Nephron progenitor cell (in vitro differentiated cells): ENCODE data around the gene IL31RA.

ENCODE experiments used
- DNase-seq: peaks from one replicate; pipeline ENCODE4 v3.0.0; 2021
- H3K27ac Mint-ChIP-seq: 2 replicates; pipeline ENCODE4 v1.8.0; 2021; ENCODE audit warnings: mild to moderate bottlenecking, moderate library complexity, mixed read lengths
- H3K27me3 Mint-ChIP-seq: 2 replicates; pipeline ENCODE4 v1.8.0; 2021; ENCODE audit warnings: mild to moderate bottlenecking, low read depth, mixed read lengths; ENCODE audit not compliant: poor library complexity
- H3K36me3 Mint-ChIP-seq: 2 replicates; pipeline ENCODE4 v1.8.0; 2021; ENCODE audit warnings: low read depth, mixed read lengths
- H3K4me1 Mint-ChIP-seq: 2 replicates; pipeline ENCODE4 v1.8.0; 2021; ENCODE audit warnings: mixed read lengths
- H3K4me3 Mint-ChIP-seq: 2 replicates; pipeline ENCODE4 v1.8.0; 2021; ENCODE audit warnings: mild to moderate bottlenecking, moderate library complexity, mixed read lengths
- H3K9me3 Mint-ChIP-seq: 2 replicates; pipeline ENCODE4 v1.8.0; 2021; ENCODE audit warnings: mild to moderate bottlenecking, moderate library complexity, mixed read lengths
- TF ChIP-seq, protein P1 (sequence below): fragments of 200-600 bp; sonication (generic); IDR thresholded peaks from 2 replicates; pipeline ENCODE4 v1.5.0; 2021; ENCODE audit warnings: antibody characterized with exemption

IL31RA gene

DNA sequence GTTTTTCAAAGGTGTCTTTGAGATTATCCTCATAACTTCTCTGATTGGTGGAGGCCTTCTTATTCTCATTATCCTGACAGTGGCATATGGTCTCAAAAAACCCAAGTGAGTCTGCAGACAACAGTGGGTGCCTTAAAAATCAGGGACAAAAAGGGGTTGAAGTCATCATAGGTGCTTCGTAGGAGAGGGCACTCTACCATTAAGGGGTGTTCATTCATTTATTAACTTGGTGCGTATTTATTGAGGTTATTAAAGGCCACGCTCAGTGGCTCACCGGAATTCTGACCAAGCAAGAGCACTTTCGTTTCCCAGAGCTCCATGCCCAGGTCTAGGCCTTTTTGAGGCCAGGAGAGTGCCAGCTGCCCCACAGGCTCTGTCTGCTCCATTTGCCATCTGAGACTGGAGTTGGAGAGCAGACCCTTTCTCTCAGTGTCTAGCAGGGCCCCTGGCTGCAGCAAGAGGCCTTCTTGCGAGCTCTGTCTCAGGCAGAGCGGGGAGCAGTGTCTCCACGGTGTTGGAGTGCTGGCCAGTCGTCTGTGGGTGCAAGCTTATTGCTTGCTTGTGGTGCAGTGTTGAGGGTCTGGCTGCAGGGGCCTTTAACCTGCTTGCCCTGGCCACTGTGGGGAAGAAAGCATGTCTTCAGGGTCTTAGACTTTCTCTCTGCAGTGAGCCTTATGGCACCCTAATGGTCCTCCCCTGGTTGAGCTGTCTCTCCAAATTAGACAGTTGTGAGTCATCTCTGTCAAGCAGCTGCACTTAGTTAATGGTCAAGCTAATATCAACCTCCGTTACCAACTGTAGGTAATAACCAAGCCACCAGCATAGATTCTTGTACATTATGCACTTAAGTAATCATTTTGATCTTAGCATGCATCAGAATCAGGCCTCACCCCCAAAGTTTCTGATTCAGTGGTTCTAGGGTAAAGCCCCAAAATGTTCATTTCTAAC, 62.6 kb downstream of the IL31RA start:
- no peak for DNase-seq
- H3K27ac Mint-ChIP-seq = no peak overlapping the region
- H3K27me3 Mint-ChIP-seq = no peaks in the 10 kb centered on the region
- H3K4me1 Mint-ChIP-seq = peaks cover 13% of the 10 kb centered on the region
- TF ChIP-seq, protein P1, sequence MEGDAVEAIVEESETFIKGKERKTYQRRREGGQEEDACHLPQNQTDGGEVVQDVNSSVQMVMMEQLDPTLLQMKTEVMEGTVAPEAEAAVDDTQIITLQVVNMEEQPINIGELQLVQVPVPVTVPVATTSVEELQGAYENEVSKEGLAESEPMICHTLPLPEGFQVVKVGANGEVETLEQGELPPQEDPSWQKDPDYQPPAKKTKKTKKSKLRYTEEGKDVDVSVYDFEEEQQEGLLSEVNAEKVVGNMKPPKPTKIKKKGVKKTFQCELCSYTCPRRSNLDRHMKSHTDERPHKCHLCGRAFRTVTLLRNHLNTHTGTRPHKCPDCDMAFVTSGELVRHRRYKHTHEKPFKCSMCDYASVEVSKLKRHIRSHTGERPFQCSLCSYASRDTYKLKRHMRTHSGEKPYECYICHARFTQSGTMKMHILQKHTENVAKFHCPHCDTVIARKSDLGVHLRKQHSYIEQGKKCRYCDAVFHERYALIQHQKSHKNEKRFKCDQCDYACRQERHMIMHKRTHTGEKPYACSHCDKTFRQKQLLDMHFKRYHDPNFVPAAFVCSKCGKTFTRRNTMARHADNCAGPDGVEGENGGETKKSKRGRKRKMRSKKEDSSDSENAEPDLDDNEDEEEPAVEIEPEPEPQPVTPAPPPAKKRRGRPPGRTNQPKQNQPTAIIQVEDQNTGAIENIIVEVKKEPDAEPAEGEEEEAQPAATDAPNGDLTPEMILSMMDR = no peak
- no peak overlapping the region for H3K4me3 Mint-ChIP-seq
- H3K36me3 Mint-ChIP-seq = no peaks in the 10 kb centered on the region
- no peaks in the 10 kb centered on the region for H3K9me3 Mint-ChIP-seq

- H3K4me3 Mint-ChIP-seq = no peak overlapping the region
- peaks cover 23% of the 10 kb centered on the region for H3K4me1 Mint-ChIP-seq
- no peak overlapping the region for H3K27ac Mint-ChIP-seq
- H3K27me3 Mint-ChIP-seq = no peaks in the 10 kb centered on the region
- no peaks in the 10 kb centered on the region for H3K36me3 Mint-ChIP-seq
- no peak for DNase-seq
- TF ChIP-seq, protein P1 = no peak
- no peaks in the 10 kb centered on the region for H3K9me3 Mint-ChIP-seq
Measured at GRCh38 chr5:55914971-55915370, 63.8 kb downstream of the IL31RA start.

GRCh38 chr5:55915783-55916182, 64.6 kb downstream of the IL31RA start:
- Mint-ChIP-seq H3K27me3 (no peaks in the 10 kb centered on the region), H3K4me3 (no peak overlapping the region), H3K36me3 (no peaks in the 10 kb centered on the region), H3K9me3 (no peaks in the 10 kb centered on the region), H3K4me1 (peaks cover 27% of the 10 kb centered on the region), H3K27ac (no peak overlapping the region)
- no peak for DNase-seq
- TF ChIP-seq, protein P1 = no peak

DNA sequence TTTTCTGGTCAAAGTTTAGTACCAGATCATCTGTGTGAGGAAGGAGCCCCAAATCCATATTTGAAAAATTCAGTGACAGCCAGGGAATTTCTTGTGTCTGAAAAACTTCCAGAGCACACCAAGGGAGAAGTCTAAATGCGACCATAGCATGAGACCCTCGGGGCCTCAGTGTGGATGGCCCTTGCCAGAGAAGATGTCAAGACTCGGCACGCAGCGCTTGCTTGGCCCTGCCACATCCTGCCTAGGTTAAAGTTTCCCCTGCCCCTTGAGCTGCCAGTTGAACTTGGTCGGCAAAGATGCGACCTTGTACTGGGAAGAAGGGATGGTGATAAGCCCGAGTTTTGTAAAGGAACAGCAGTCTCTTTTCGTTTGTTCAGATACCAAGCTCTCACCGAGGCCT, 65.8 kb downstream of the IL31RA start:
- no peak overlapping the region for H3K4me3 Mint-ChIP-seq
- TF ChIP-seq, protein P1 = no peak
- H3K4me1 Mint-ChIP-seq = peaks cover 39% of the 10 kb centered on the region

DNA sequence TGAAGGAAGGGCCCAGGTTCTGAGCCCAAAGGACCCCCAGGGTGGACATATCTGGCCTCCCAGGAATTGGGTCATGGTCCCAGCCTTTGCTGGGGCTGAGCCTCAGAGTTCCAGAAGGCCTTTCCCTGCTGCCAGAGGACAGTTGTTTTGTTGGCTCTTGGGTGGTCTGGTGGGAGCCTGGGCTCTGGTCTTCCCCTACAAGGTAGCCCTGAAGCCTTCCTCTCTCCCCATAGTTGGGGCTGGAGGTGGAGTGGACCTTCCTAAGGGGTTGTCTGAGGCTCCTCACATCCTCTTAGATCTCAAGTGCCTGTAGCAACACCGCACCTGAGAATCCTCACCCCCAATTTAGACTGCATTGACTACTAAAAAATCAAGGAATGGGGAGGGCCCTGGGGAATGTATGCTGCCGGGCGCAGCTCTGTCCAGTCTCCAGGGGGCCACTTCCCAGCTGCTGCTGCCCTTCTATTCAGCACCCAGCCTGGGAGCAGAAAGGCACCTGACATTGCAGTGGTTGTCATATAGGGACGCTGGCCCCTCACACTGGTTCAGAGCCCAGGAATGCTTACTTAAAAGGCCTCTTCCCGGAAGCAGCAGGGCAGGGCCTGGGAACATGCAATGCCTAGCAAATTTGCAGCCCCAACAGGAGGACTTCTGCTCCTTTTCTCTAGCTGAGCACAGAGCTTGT, 66.4 kb downstream of the IL31RA start:
- Mint-ChIP-seq H3K36me3 (no peaks in the 10 kb centered on the region), H3K27ac (no peak overlapping the region), H3K27me3 (peaks cover 4% of the 10 kb centered on the region), H3K4me1 (peaks cover 42% of the 10 kb centered on the region), H3K9me3 (no peaks in the 10 kb centered on the region), H3K4me3 (no peak overlapping the region)
- TF ChIP-seq, protein P1 = no peak
- DNase-seq = no peak

More for the DNA sequence above, 65.8 kb downstream of the IL31RA start:
- no peaks in the 10 kb centered on the region for H3K9me3 Mint-ChIP-seq
- peaks cover 2% of the 10 kb centered on the region for H3K27me3 Mint-ChIP-seq
- no peaks in the 10 kb centered on the region for H3K36me3 Mint-ChIP-seq
- H3K27ac Mint-ChIP-seq = no peak overlapping the region
- no peak for DNase-seq
